CD8-positive, alpha-beta memory T cell (primary cell): Measurements from ENCODE around the gene TOX3. TPM values are rescaled to one million over a fixed set of nuclear protein-coding genes. Genes with fewer than 3 reads are reported as not detected.

Experiments
- CTCF ChIA-PET: fragments of 350-600 bp; sonication (Branson Sonifier 250); formaldehyde crosslinking; loops from one replicate; lab custom pipeline; 2021; ENCODE audit warnings: antibody characterized with exemption; lab: Charles Lee
- POLR2A ChIA-PET: fragments of 350-600 bp; sonication (Branson Sonifier 250); formaldehyde crosslinking; loops from one replicate; lab custom pipeline; 2021; ENCODE audit warnings: antibody characterized with exemption; lab: Charles Lee
- DNase-seq, 5 donors: peaks; one replicate each; pipeline versions ENCODE4 v3.0.0 to v3.0.0-alpha.2; 2020 to 2022; ENCODE audit warnings: mixed read lengths in 1 of 5
- H3K27ac ChIP-seq: one replicate; pipeline ENCODE4 v1.7.0; 2013; ENCODE audit warnings: low read depth, mild to moderate bottlenecking, low read length, moderate library complexity
- H3K27me3 ChIP-seq: 2 replicates; pipeline ENCODE4 v1.7.0; 2013; ENCODE audit warnings: low read length, mild to moderate bottlenecking; ENCODE audit not compliant: insufficient read depth, poor library complexity, severe bottlenecking
- H3K36me3 ChIP-seq: 2 replicates; pipeline ENCODE4 v1.7.0; 2013; ENCODE audit warnings: mild to moderate bottlenecking, low read length, moderate library complexity; ENCODE audit not compliant: insufficient read depth
- H3K4me1 ChIP-seq: 2 replicates; pipeline ENCODE4 v1.7.0; 2013; ENCODE audit warnings: mild to moderate bottlenecking, low read length, moderate library complexity; ENCODE audit not compliant: insufficient read depth
- H3K4me3 ChIP-seq: 2 replicates; pipeline ENCODE4 v1.7.0; 2013; ENCODE audit warnings: mild to moderate bottlenecking, low read length
- H3K9me3 ChIP-seq: 2 replicates; pipeline ENCODE4 v1.7.0; 2013; ENCODE audit warnings: mild to moderate bottlenecking, low read length
- H3K27ac Mint-ChIP-seq, 8 donors: one replicate each; pipeline ENCODE4 v1.8.0; 2020 to 2021; ENCODE audit warnings: mixed read lengths in 8 of 8, mild to moderate bottlenecking in 6 of 8, inconsistent platforms in 3 of 8, moderate library complexity in 3 of 8
- H3K27me3 Mint-ChIP-seq, 2 donors: one replicate each; pipeline ENCODE4 v1.8.0; 2020 to 2021; ENCODE audit warnings: mixed read lengths in 2 of 2, mild to moderate bottlenecking in 1 of 2, moderate library complexity in 1 of 2
- H3K36me3 Mint-ChIP-seq, 3 donors: one replicate each; pipeline ENCODE4 v1.8.0; 2020 to 2021; ENCODE audit warnings: mixed read lengths in 3 of 3, inconsistent platforms in 1 of 3, mild to moderate bottlenecking in 1 of 3
- H3K4me1 Mint-ChIP-seq, 3 donors: one replicate each; pipeline ENCODE4 v1.8.0; 2020 to 2021; ENCODE audit warnings: mixed read lengths in 3 of 3, inconsistent platforms in 1 of 3, mild to moderate bottlenecking in 1 of 3
- H3K4me3 Mint-ChIP-seq, 7 donors: one replicate each; pipeline ENCODE4 v1.8.0; 2020 to 2021; ENCODE audit warnings: mixed read lengths in 7 of 7, mild to moderate bottlenecking in 6 of 7, moderate library complexity in 4 of 7, inconsistent platforms in 2 of 7
- H3K9me3 Mint-ChIP-seq, 5 donors: one replicate each; pipeline ENCODE4 v1.8.0; 2020 to 2022; ENCODE audit warnings: mixed read lengths in 5 of 5, mild to moderate bottlenecking in 3 of 5, moderate library complexity in 2 of 5, inconsistent platforms in 1 of 5
- polyA plus RNA-seq: library from polyadenylated mRNA; unstranded; fragments of 300-500 nt; fragmentation: Illumina TruSeq; gene quantifications from one replicate; pipeline ENCODE4 v1.2.3, GENCODE V29; 2021
- total RNA-seq, 2 experiments: library from RNA; stranded (reverse); gene quantifications; one replicate each; pipeline ENCODE4 v1.2.3, GENCODE V29; 2021

TOX3 gene
- total and polyA plus RNA-seq, 3 experiments from 2014 or later: not detected

GRCh38 chr16:52404546-52404945, 142.4 kb downstream of the TOX3 start:
- ChIA-PET POLR2A (no interaction called here), CTCF (no interaction called here)
- no peak for DNase-seq
- Mint-ChIP-seq H3K4me1 (no peaks in the 10 kb centered on the region), H3K27me3 (no peaks in the 10 kb centered on the region), H3K9me3 (peaks cover 0 to 7% (median 2%) of the 10 kb centered on the region in 5 donors), H3K27ac (no peak overlapping the region), H3K36me3 (no peaks in the 10 kb centered on the region), H3K4me3 (no peak overlapping the region)
- no peaks in the 10 kb centered on the region for H3K27me3 ChIP-seq
- H3K36me3 ChIP-seq: no peaks in the 10 kb centered on the region
- no peaks in the 10 kb centered on the region for H3K4me1 ChIP-seq
- H3K27ac ChIP-seq: no peak overlapping the region
- H3K4me3 ChIP-seq: no peak overlapping the region
- no peaks in the 10 kb centered on the region for H3K9me3 ChIP-seq

GRCh38 chr16:52399116-52399515, 147.8 kb downstream of the TOX3 start:
- POLR2A ChIA-PET: no interaction called here
- no peak overlapping the region for H3K27ac ChIP-seq
- no peaks in the 10 kb centered on the region for H3K4me1 Mint-ChIP-seq
- H3K4me3 Mint-ChIP-seq: no peak overlapping the region
- DNase-seq: no peak
- no peaks in the 10 kb centered on the region for H3K27me3 Mint-ChIP-seq
- CTCF ChIA-PET: no interaction called here
- peaks cover 2 to 10% (median 6%) of the 10 kb centered on the region in 5 donors for H3K9me3 Mint-ChIP-seq
- no peak overlapping the region for H3K4me3 ChIP-seq
- H3K27me3 ChIP-seq: no peaks in the 10 kb centered on the region
- H3K36me3 ChIP-seq: no peaks in the 10 kb centered on the region
- no peaks in the 10 kb centered on the region for H3K4me1 ChIP-seq
- H3K36me3 Mint-ChIP-seq: no peaks in the 10 kb centered on the region
- no peaks in the 10 kb centered on the region for H3K9me3 ChIP-seq
- no peak overlapping the region for H3K27ac Mint-ChIP-seq

- no peaks in the 10 kb centered on the region for H3K36me3 Mint-ChIP-seq
- Histone ChIP-seq H3K27ac (no peak overlapping the region), H3K9me3 (no peaks in the 10 kb centered on the region), H3K4me3 (no peak overlapping the region), H3K27me3 (no peaks in the 10 kb centered on the region), H3K4me1 (no peaks in the 10 kb centered on the region), H3K36me3 (no peaks in the 10 kb centered on the region)
- H3K9me3 Mint-ChIP-seq: peaks cover 2 to 10% (median 6%) of the 10 kb centered on the region in 5 donors
- H3K4me3 Mint-ChIP-seq: no peak overlapping the region
- no peak overlapping the region for H3K27ac Mint-ChIP-seq
- H3K27me3 Mint-ChIP-seq: peaks cover 0 to 1% of the 10 kb centered on the region in 2 donors
- POLR2A ChIA-PET: no interaction called here
- no peak for DNase-seq
- no peaks in the 10 kb centered on the region for H3K4me1 Mint-ChIP-seq
- CTCF ChIA-PET: no interaction called here
These were observed 148.4 kb downstream of the TOX3 start for GRCh38 chr16:52398491-52398960.

GRCh38 chr16:52398021-52398420, 148.9 kb downstream of the TOX3 start:
- no peaks in the 10 kb centered on the region for H3K4me1 ChIP-seq
- no peak overlapping the region for H3K4me3 Mint-ChIP-seq
- H3K36me3 Mint-ChIP-seq: no peaks in the 10 kb centered on the region
- peaks cover 0 to 9% (median 6%) of the 10 kb centered on the region in 5 donors for H3K9me3 Mint-ChIP-seq
- H3K27me3 ChIP-seq: no peaks in the 10 kb centered on the region
- no peak overlapping the region for H3K4me3 ChIP-seq
- no peaks in the 10 kb centered on the region for H3K36me3 ChIP-seq
- peaks cover 0 to 1% of the 10 kb centered on the region in 2 donors for H3K27me3 Mint-ChIP-seq
- POLR2A ChIA-PET: no interaction called here
- no peak overlapping the region for H3K27ac ChIP-seq
- no peak overlapping the region for H3K27ac Mint-ChIP-seq
- no peaks in the 10 kb centered on the region for H3K9me3 ChIP-seq
- no peak for DNase-seq
- CTCF ChIA-PET: no interaction called here
- no peaks in the 10 kb centered on the region for H3K4me1 Mint-ChIP-seq

- ChIA-PET CTCF (no interaction called here), POLR2A (no interaction called here)
- Histone ChIP-seq H3K36me3 (no peaks in the 10 kb centered on the region), H3K27ac (no peak overlapping the region), H3K4me1 (no peaks in the 10 kb centered on the region), H3K27me3 (no peaks in the 10 kb centered on the region), H3K9me3 (no peaks in the 10 kb centered on the region), H3K4me3 (no peak overlapping the region)
- Mint-ChIP-seq H3K36me3 (no peaks in the 10 kb centered on the region), H3K4me1 (no peaks in the 10 kb centered on the region), H3K27me3 (peaks cover 0 to 1% of the 10 kb centered on the region in 2 donors), H3K9me3 (peaks cover 1 to 5% (median 3%) of the 10 kb centered on the region in 5 donors), H3K4me3 (no peak overlapping the region), H3K27ac (no peak overlapping the region)
- DNase-seq: no peak
These were observed 153.5 kb downstream of the TOX3 start for GRCh38 chr16:52393448-52393847.

GRCh38 chr16:52389045-52389444, 157.9 kb downstream of the TOX3 start:
- Mint-ChIP-seq H3K27me3 (peaks cover 0 to 4% of the 10 kb centered on the region in 2 donors), H3K4me1 (no peaks in the 10 kb centered on the region), H3K27ac (no peak overlapping the region), H3K36me3 (no peaks in the 10 kb centered on the region), H3K4me3 (no peak overlapping the region), H3K9me3 (peaks cover 0 to 2% (median 0%) of the 10 kb centered on the region in 5 donors)
- DNase-seq: no peak
- no peaks in the 10 kb centered on the region for H3K27me3 ChIP-seq
- no peak overlapping the region for H3K27ac ChIP-seq
- no peaks in the 10 kb centered on the region for H3K9me3 ChIP-seq
- no peaks in the 10 kb centered on the region for H3K4me1 ChIP-seq
- ChIA-PET CTCF (no interaction called here), POLR2A (no interaction called here)
- H3K36me3 ChIP-seq: no peaks in the 10 kb centered on the region
- H3K4me3 ChIP-seq: no peak overlapping the region
